H1 (cell line): ENCODE data around the gene ANP32B. TPM values are rescaled to one million over a fixed set of nuclear protein-coding genes. Genes with fewer than 3 reads are reported as not detected.

ENCODE experiments used
- CTCF ChIA-PET: fragments of 300-600 bp; sonication (Branson Sonifier 250); formaldehyde crosslinking; loops from one replicate; lab custom pipeline; 2021; ENCODE audit not compliant: partially characterized antibody; lab: Charles Lee
- POLR2A ChIA-PET: fragments of 300-600 bp; sonication (Branson Sonifier 250); formaldehyde crosslinking; loops from one replicate; lab custom pipeline; 2021; ENCODE audit warnings: inconsistent platforms; ENCODE audit not compliant: partially characterized antibody; lab: Charles Lee
- DNase-seq, 2 experiments: peaks; one replicate each; pipeline versions ENCODE4 v3.0.0 to v3.0.0-alpha.2; 2010 to 2022; ENCODE audit warnings: low spot score in 2 of 2, low read depth in 1 of 2, mixed read lengths in 1 of 2
- FAIRE-seq: peaks from 2 replicates; lab custom pipeline; 2011; peaks lifted over from hg19 to GRCh38; lab: Jason Lieb, UNC
- H2AFZ ChIP-seq: 2 replicates; pipeline ENCODE4 v1.8.1; 2012; ENCODE audit warnings: low read length, inconsistent platforms
- H2AK5ac ChIP-seq: 2 replicates; pipeline ENCODE4 v1.6.1; 2013; ENCODE audit warnings: low read depth, low read length
- H2BK120ac ChIP-seq: replicated peaks from 2 replicates; pipeline ENCODE3; 2013; ENCODE audit warnings: low read depth, low read length, inconsistent platforms
- H2BK12ac ChIP-seq: 2 replicates; pipeline ENCODE4 v1.6.1; 2013; ENCODE audit warnings: low read depth, low read length
- H2BK15ac ChIP-seq: 2 replicates; pipeline ENCODE4 v1.6.1; 2013; ENCODE audit warnings: low read length
- H2BK20ac ChIP-seq: 2 replicates; pipeline ENCODE4 v1.6.1; 2013; ENCODE audit warnings: low read length
- H2BK5ac ChIP-seq: 2 replicates; pipeline ENCODE4 v1.6.1; 2013; ENCODE audit warnings: low read depth, low read length
- H3K14ac ChIP-seq: 2 replicates; pipeline ENCODE4 v1.6.1; 2013; ENCODE audit warnings: inconsistent platforms; ENCODE audit not compliant: insufficient read length
- H3K18ac ChIP-seq: 2 replicates; pipeline ENCODE4 v1.6.1; 2013; ENCODE audit warnings: low read length; ENCODE audit errors: extremely low read depth
- H3K23ac ChIP-seq: 2 replicates; pipeline ENCODE4 v1.6.1; 2013; ENCODE audit warnings: inconsistent platforms; ENCODE audit not compliant: insufficient read length
- H3K23me2 ChIP-seq: 2 replicates; pipeline ENCODE4 v1.6.1; 2013; ENCODE audit warnings: low read depth, low read length
- H3K27ac ChIP-seq: 2 replicates; pipeline ENCODE4 v1.6.1; 2011; ENCODE audit warnings: low read depth, low read length, inconsistent platforms
- H3K27me3 ChIP-seq, 4 experiments: replicated peaks in 1 of 4; 1 replicate in 1 of 4; 2 replicates in 3 of 4; pipeline versions ENCODE4 v1.6.1 to v1.8.1; 2011 to 2013; ENCODE audit warnings: low read length in 3 of 4, mild to moderate bottlenecking in 3 of 4, inconsistent platforms in 2 of 4, mixed read lengths in 2 of 4, moderate library complexity in 1 of 4; ENCODE audit not compliant: control insufficient read depth in 3 of 4, insufficient read depth in 3 of 4; ENCODE audit errors: extremely low read depth in 1 of 4
- H3K36me3 ChIP-seq, 4 experiments: 2 replicates each; pipeline versions ENCODE4 v1.6.1 to v1.8.1; 2011 to 2013; ENCODE audit warnings: mild to moderate bottlenecking in 4 of 4, low read length in 3 of 4, moderate library complexity in 2 of 4, control low read depth in 1 of 4, inconsistent platforms in 1 of 4; ENCODE audit not compliant: insufficient read depth in 4 of 4, control insufficient read depth in 2 of 4
- H3K4ac ChIP-seq: replicated peaks from 2 replicates; pipeline ENCODE3; 2013; ENCODE audit warnings: low read length, low read depth, mixed read lengths, inconsistent platforms; ENCODE audit not compliant: insufficient read length
- H3K4me1 ChIP-seq, 4 experiments: replicated peaks in 1 of 4; 1 replicate in 1 of 4; 2 replicates in 3 of 4; pipeline versions ENCODE4 v1.6.1 to v1.8.1; 2011 to 2013; ENCODE audit warnings: low read length in 3 of 4, inconsistent platforms in 2 of 4, mixed read lengths in 1 of 4; ENCODE audit not compliant: insufficient read depth in 4 of 4, control insufficient read depth in 3 of 4
- H3K4me2 ChIP-seq, 2 experiments: 2 replicates each; pipeline versions ENCODE4 v1.6.1 to v1.8.1; 2011 to 2013; ENCODE audit warnings: low read depth in 2 of 2, low read length in 2 of 2, control low read depth in 1 of 2, inconsistent platforms in 1 of 2, mild to moderate bottlenecking in 1 of 2; ENCODE audit not compliant: insufficient read depth in 1 of 2
- H3K4me3 ChIP-seq, 4 experiments: fragments of 200-600, 300-600 bp in 1 of 4; sonication (generic), shearing (Covaris generic), sonication (Bioruptor Twin) in 1 of 4; 2 replicates each; pipeline versions ENCODE4 v1.5.1 to v1.8.1; 2011 to 2016; ENCODE audit warnings: low read length in 4 of 4, low read depth in 3 of 4, control low read depth in 2 of 4, inconsistent platforms in 2 of 4, mild to moderate bottlenecking in 2 of 4, mixed read lengths in 1 of 4, moderate library complexity in 1 of 4; ENCODE audit not compliant: insufficient read depth in 2 of 4; ENCODE audit errors: extremely low read depth in 1 of 4
- H3K56ac ChIP-seq: replicated peaks from 2 replicates; pipeline ENCODE3; 2013; ENCODE audit warnings: low read depth, mild to moderate bottlenecking, mixed read lengths, low read length, inconsistent platforms; ENCODE audit not compliant: insufficient read length
- H3K79me1 ChIP-seq: 2 replicates; pipeline ENCODE4 v1.6.1; 2013; ENCODE audit warnings: low read depth, low read length, control low read depth
- H3K79me2 ChIP-seq, 2 experiments: 2 replicates each; pipeline versions ENCODE4 v1.6.1 to v1.8.1; 2012 to 2013; ENCODE audit warnings: low read length in 2 of 2, mild to moderate bottlenecking in 2 of 2, inconsistent platforms in 1 of 2; ENCODE audit not compliant: insufficient read depth in 2 of 2, control insufficient read depth in 1 of 2
- H3K9ac ChIP-seq, 4 experiments: replicated peaks in 1 of 4; 1 replicate in 1 of 4; 2 replicates in 3 of 4; pipeline versions ENCODE4 v1.6.1 to v1.8.1; 2011 to 2013; ENCODE audit warnings: low read depth in 3 of 4, low read length in 3 of 4, control low read depth in 2 of 4, mild to moderate bottlenecking in 2 of 4, moderate library complexity in 2 of 4, inconsistent platforms in 1 of 4; ENCODE audit errors: extremely low read depth in 1 of 4
- H3K9me3 ChIP-seq, 2 experiments: 2 replicates each; pipeline versions ENCODE4 v1.6.1 to v1.8.1; 2012 to 2013; ENCODE audit warnings: mild to moderate bottlenecking in 2 of 2, moderate library complexity in 2 of 2, control low read depth in 1 of 2, inconsistent platforms in 1 of 2, low read depth in 1 of 2, low read length in 1 of 2, mixed read lengths in 1 of 2; ENCODE audit not compliant: insufficient read depth in 2 of 2
- H4K20me1 ChIP-seq, 2 experiments: replicated peaks in 1 of 2; 2 replicates each; pipeline versions ENCODE3 to v1.8.1; 2011 to 2013; ENCODE audit warnings: inconsistent platforms in 2 of 2, low read length in 2 of 2, mild to moderate bottlenecking in 1 of 2; ENCODE audit not compliant: insufficient read depth in 2 of 2, control insufficient read depth in 1 of 2
- H4K5ac ChIP-seq: 2 replicates; pipeline ENCODE4 v1.6.1; 2013; ENCODE audit warnings: low read length, low read depth, mixed read lengths, inconsistent platforms; ENCODE audit not compliant: insufficient read length
- H4K8ac ChIP-seq: 2 replicates; pipeline ENCODE4 v1.8.0; 2013; ENCODE audit warnings: mild to moderate bottlenecking, moderate library complexity, low read length, inconsistent platforms; ENCODE audit not compliant: insufficient read depth; ENCODE audit errors: extremely low read depth
- H4K91ac ChIP-seq: replicated peaks from 2 replicates; pipeline ENCODE3; 2013; ENCODE audit warnings: low read length, mixed read lengths, inconsistent platforms; ENCODE audit not compliant: insufficient read length
- CHD1 ChIP-seq: IDR thresholded peaks from 2 replicates; pipeline ENCODE4 v1.6.1; 2012; ENCODE audit warnings: low read depth, low read length, improper control_type of control experiment
- CREB1 ChIP-seq: IDR thresholded peaks from 2 replicates; pipeline ENCODE4 v1.6.1; 2012; ENCODE audit warnings: inconsistent platforms
- HDAC6 ChIP-seq: IDR thresholded peaks from one replicate; pipeline ENCODE4 v1.7.1; 2012; ENCODE audit warnings: low read depth, mild to moderate bottlenecking, inconsistent platforms, low read length, moderate library complexity
- TAF7 ChIP-seq: optimal IDR thresholded peaks from 2 replicates; pipeline ENCODE3; 2011; ENCODE audit warnings: low read depth, mild to moderate bottlenecking, inconsistent platforms, low read length, moderate library complexity, borderline replicate concordance
- TEAD4 ChIP-seq: IDR thresholded peaks from 2 replicates; pipeline ENCODE4 v1.6.1; 2012; ENCODE audit warnings: low read depth, low read length, inconsistent platforms, mixed read lengths
- YY1 ChIP-seq: IDR thresholded peaks from 2 replicates; pipeline ENCODE4 v1.6.1; 2011; ENCODE audit warnings: low read depth, mild to moderate bottlenecking, low read length
- ZNF274 ChIP-seq: IDR thresholded peaks from 2 replicates; pipeline ENCODE4 v1.7.0; 2012; ENCODE audit warnings: low read length, borderline replicate concordance; ENCODE audit errors: extremely low read depth
- WGBS, 2 experiments: shearing (Covaris generic) in 1 of 2; methylation state at CpG; one replicate each; pipeline versions ENCODE4 v1.1.6 to v1.1.7; 2013 to 2015; ENCODE audit warnings: low lambda C conversion rate in 2 of 2, mixed read lengths in 2 of 2, inconsistent platforms in 1 of 2, low coverage in 1 of 2, missing lambda C conversion rate in 1 of 2; ENCODE audit not compliant: insufficient replicate concordance in 2 of 2, insufficient coverage in 1 of 2, insufficient read length in 1 of 2; ENCODE audit errors: extremely low coverage in 1 of 2, missing lambda C conversion rate in 1 of 2; 5-methylcytosine and 5-hydroxymethylcytosine counted together
- polyA plus RNA-seq, 7 experiments: library from polyadenylated mRNA; depleted of rRNA in 3 of 7; stranded (reverse) in 5 of 7; unstranded in 2 of 7; fragments of >200 nt in 5 of 7; fragments of 200-250 nt in 2 of 7; gene quantifications; 1 replicate in 5 of 7; 2 replicates in 1 of 7; 4 replicates in 1 of 7; pipeline versions ENCODE4 v1.2.1 to v1.2.3, GENCODE V29; 2011 to 2013; ENCODE audit warnings: missing spikeins in 2 of 7, mixed read lengths in 2 of 7
- total RNA-seq: library from RNA; stranded (reverse); fragmentation: NEBNext Ultra II Directional; extraction: Animal tissue kit (Norgen Biotek cat#: 25700); gene quantifications from 2 replicates; pipeline ENCODE4 v1.2.1, GENCODE V29; 2021
- TF ChIP-seq, protein P1 (sequence below): IDR thresholded peaks from 2 replicates; pipeline ENCODE4 v1.6.1; 2011; ENCODE audit warnings: low read length, improper control_type of control experiment
- TF ChIP-seq, protein P2 (sequence below): IDR thresholded peaks from 2 replicates; pipeline ENCODE4 v1.6.1; 2012; ENCODE audit warnings: inconsistent platforms

Gene ANP32B
- total and polyA plus RNA-seq, 2 of the 8 experiments (the other 6 are each of a cell fraction or from before 2014, with no cell fraction given) = 7.6 to 88.1 TPM

DNA sequence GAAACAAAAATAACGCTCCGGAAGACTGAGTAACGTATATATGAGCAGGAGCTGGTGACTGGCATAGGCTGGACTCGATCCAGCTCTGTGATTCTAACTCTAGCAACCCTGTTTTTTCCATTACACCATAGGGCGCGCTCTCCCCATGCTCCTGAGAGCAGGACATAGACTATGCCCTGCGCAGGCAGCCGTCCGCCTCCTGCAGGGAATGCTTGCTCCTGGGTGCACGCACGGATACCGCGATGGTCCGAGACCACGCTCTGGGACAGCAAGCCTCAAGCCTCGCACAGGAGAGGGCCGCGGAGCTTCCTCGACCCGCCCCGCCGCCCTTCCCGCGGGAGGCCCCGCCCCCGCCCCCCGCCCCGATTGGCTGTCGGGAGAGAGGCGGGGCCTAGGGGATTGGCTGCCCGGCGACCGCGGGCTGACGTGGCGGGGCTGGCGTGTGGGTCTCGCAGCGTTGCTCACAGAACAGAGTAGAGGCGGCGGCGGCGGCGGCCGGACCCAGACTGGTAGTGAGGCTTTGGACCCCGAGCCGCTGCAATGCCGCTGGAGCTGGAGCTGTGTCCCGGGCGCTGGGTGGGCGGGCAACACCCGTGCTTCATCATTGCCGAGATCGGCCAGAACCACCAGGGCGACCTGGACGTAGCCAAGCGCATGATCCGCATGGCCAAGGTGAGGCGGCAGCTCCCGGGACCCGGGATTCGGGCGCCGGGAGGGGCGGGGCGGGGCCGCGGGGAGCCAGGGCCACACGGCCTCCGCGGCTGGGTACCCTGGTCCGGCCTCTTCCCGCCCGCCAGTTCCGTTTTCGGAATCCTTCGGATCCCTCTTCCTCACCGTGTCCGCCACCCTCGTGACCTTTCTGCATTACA lies 73.4 kb downstream of the ANP32B start, which contains the start of gene NANS:
Gene NANS (plus strand): TSS at position 464 of the 869 bp plus-strand sequence. CDS start 77 bp downstream, at position 541.
- peaks cover 0 to 3% (median 0%) of the 10 kb centered on the region in 4 experiments; a peak in 2 of 7 replicates for H3K27me3 ChIP-seq
- FAIRE-seq (no peak), DNase-seq (peak; percentile 73 to 92)
- peaks cover 0 to 3% (median 1%) of the 10 kb centered on the region in 4 experiments; a peak in 3 of 8 replicates for H3K36me3 ChIP-seq
- ChIA-PET POLR2A (interaction anchor here (0.7 to 2.0 kb wide), 14 partner anchors 9 to 165 kb away, joined by 3 to 7 read pairs (median 4); partner anchors contain the start of genes ANP32B, CORO2A and TRMO), CTCF (interaction anchor here (1.0 to 1.5 kb wide), 4 partner anchors 9 to 51 kb away, joined by 3 to 4 read pairs (median 3); no protein-coding TSS in a partner anchor)
- peak within 1 kb of the TSS; percentile 66; the same call in 1 of the 2 replicates for H2BK5ac ChIP-seq
- peaks cover 0 to 4% (median 2%) of the 10 kb centered on the region in 4 experiments; a peak in 1 of 7 replicates for H3K4me1 ChIP-seq
- H2BK15ac ChIP-seq = no peak within 1 kb of the TSS
- 3% methylated on average over 36 of the region's 80 CpGs; no CpG with 5 or more reads in 1 of the 2 experiments for WGBS, 2 experiments
- H2BK20ac ChIP-seq = no peak within 1 kb of the TSS
- H2AFZ ChIP-seq = peak within 1 kb of the TSS; percentile 87
- peak within 1 kb of the TSS; percentile 75 for H4K5ac ChIP-seq
- H3K9ac ChIP-seq = peak within 1 kb of the TSS in 3 of 4 experiments; percentile 65 to 84 (median 75); a peak in 6 of 7 replicates
- H3K14ac ChIP-seq = no peak within 1 kb of the TSS
- H3K79me2 ChIP-seq = peaks cover 0 to 4% of the 10 kb centered on the region in 2 experiments; a peak in 1 of 4 replicates
- H3K18ac ChIP-seq = peak within 1 kb of the TSS; percentile 94
- no peaks in the 10 kb centered on the region; the same call in 1 of the 2 replicates for H3K23me2 ChIP-seq
- H3K4me3 ChIP-seq = peak within 1 kb of the TSS; percentile 57 to 94 (median 83)
- H3K4ac ChIP-seq = peak within 1 kb of the TSS; percentile 87
- peak within 1 kb of the TSS; percentile 75 to 89 for H3K4me2 ChIP-seq
- no peak within 1 kb of the TSS for H2AK5ac ChIP-seq
- peak within 1 kb of the TSS; percentile 89; the same call in 1 of the 2 replicates for H4K8ac ChIP-seq
- H2BK12ac ChIP-seq = no peak within 1 kb of the TSS
- peaks cover 7% of the 10 kb centered on the region; the same call in 1 of the 2 replicates for H3K79me1 ChIP-seq
- H3K27ac ChIP-seq = peak within 1 kb of the TSS; percentile 76; the same call in 1 of the 2 replicates
- H3K9me3 ChIP-seq = 0 out of 4 replicates have a peak, but pooled peaks cover 0 to 5% of the 10 kb centered on the region in 2 experiments
- H4K20me1 ChIP-seq = peaks cover 2 to 5% of the 10 kb centered on the region in 2 experiments
- H3K23ac ChIP-seq = no peak within 1 kb of the TSS
- H2BK120ac ChIP-seq = no peak within 1 kb of the TSS
- peak within 1 kb of the TSS; percentile 76 for H4K91ac ChIP-seq
- H3K56ac ChIP-seq = no peak within 1 kb of the TSS
- TF ChIP-seq TEAD4 (0 out of 2 replicates have a peak, but pooled peaks have one; percentile 13), CREB1 (peak; percentile 73; the same call in 1 of the 2 replicates), HDAC6 (no peak), CHD1 (no peak), ZNF274 (no peak), YY1 (no peak), TAF7 (peak; percentile 68)
- TF ChIP-seq, protein P1, sequence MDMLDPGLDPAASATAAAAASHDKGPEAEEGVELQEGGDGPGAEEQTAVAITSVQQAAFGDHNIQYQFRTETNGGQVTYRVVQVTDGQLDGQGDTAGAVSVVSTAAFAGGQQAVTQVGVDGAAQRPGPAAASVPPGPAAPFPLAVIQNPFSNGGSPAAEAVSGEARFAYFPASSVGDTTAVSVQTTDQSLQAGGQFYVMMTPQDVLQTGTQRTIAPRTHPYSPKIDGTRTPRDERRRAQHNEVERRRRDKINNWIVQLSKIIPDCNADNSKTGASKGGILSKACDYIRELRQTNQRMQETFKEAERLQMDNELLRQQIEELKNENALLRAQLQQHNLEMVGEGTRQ = no peak
- TF ChIP-seq, protein P2, sequence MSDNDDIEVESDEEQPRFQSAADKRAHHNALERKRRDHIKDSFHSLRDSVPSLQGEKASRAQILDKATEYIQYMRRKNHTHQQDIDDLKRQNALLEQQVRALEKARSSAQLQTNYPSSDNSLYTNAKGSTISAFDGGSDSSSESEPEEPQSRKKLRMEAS = peak; percentile 76
